SU-DHL-6 (cell line): ENCODE data around the gene ZNF860.

Source experiments
- H2AFZ ChIP-seq: fragments of 200-600 bp; sonication (generic); 2 replicates; pipeline ENCODE4 v1.6.1; 2014; ENCODE audit warnings: low read depth, mild to moderate bottlenecking, moderate library complexity, mixed read lengths, antibody characterized with exemption, low read length; ENCODE audit not compliant: severe bottlenecking
- H3F3A ChIP-seq: fragments of 200-600 bp; shearing (Covaris generic); 2 replicates; pipeline ENCODE4 v1.6.0; 2016; ENCODE audit warnings: antibody characterized with exemption, mild to moderate bottlenecking; ENCODE audit not compliant: insufficient read depth
- H3K27ac ChIP-seq: fragments of 200-600 bp; sonication (generic); 2 replicates; pipeline ENCODE4 v1.5.1; 2016; ENCODE audit warnings: low read depth, mild to moderate bottlenecking, low read length, moderate library complexity, mixed read lengths
- H3K27me3 ChIP-seq: fragments of 200-600 bp; sonication (generic), shearing (Covaris generic); 2 replicates; pipeline ENCODE4 v1.6.0; 2014; ENCODE audit warnings: mild to moderate bottlenecking, low read length
- H3K36me3 ChIP-seq: fragments of 200-600 bp; sonication (generic); 2 replicates; pipeline ENCODE4 v1.6.1; 2014; ENCODE audit warnings: mild to moderate bottlenecking, low read length, mixed read lengths
- H3K4me2 ChIP-seq: fragments of 300-600, 200-600 bp; shearing (Covaris generic), sonication (generic); 2 replicates; pipeline ENCODE4 v1.6.0; 2014; ENCODE audit warnings: low read length, low read depth, mild to moderate bottlenecking; ENCODE audit not compliant: poor library complexity, severe bottlenecking
- H3K4me3 ChIP-seq: fragments of 200-600 bp; sonication (generic); 2 replicates; pipeline ENCODE4 v1.5.1; 2014; ENCODE audit warnings: antibody characterized with exemption, low read length, mild to moderate bottlenecking, mixed read lengths; ENCODE audit not compliant: insufficient read depth, poor library complexity, severe bottlenecking
- H3K79me2 ChIP-seq: fragments of 200-600 bp; sonication (generic); 2 replicates; pipeline ENCODE4 v1.6.1; 2014; ENCODE audit warnings: mild to moderate bottlenecking, low read length, moderate library complexity; ENCODE audit not compliant: insufficient read depth
- H3K9ac ChIP-seq: fragments of 200-600 bp; sonication (generic); 2 replicates; pipeline ENCODE4 v1.7.0; 2014; ENCODE audit warnings: mild to moderate bottlenecking, low read length
- H3K9me2 ChIP-seq: fragments of 200-600 bp; sonication (generic); replicated peaks from 2 replicates; pipeline ENCODE4 v1.6.1; 2014; ENCODE audit warnings: low read length; ENCODE audit not compliant: insufficient read depth
- H3K9me3 ChIP-seq: fragments of 200-600 bp; sonication (generic); 2 replicates; pipeline ENCODE4 v1.6.1; 2014; ENCODE audit warnings: low read length, mixed read lengths; ENCODE audit not compliant: insufficient read depth
- H4K20me1 ChIP-seq: fragments of 200-600 bp; sonication (generic); 2 replicates; pipeline ENCODE4 v1.6.1; 2014; ENCODE audit warnings: low read depth, mild to moderate bottlenecking, antibody characterized with exemption, low read length, moderate library complexity, mixed read lengths
- EZH2phosphoT487 ChIP-seq: fragments of 200-600 bp; sonication (generic), shearing (Covaris generic); conservative IDR thresholded peaks from 2 replicates; pipeline ENCODE4 v1.6.1; 2018; ENCODE audit warnings: mild to moderate bottlenecking, antibody characterized with exemption, low read length, moderate library complexity, mixed read lengths
- TF ChIP-seq, protein P1 (sequence below): fragments of 200-600 bp; sonication (generic); IDR thresholded peaks from one replicate; pipeline ENCODE4 v1.5.1; 2017; ENCODE audit warnings: antibody characterized with exemption, mild to moderate bottlenecking, low read length, moderate library complexity; ENCODE audit not compliant: insufficient read depth, poor library complexity, severe bottlenecking

ZNF860 gene

DNA sequence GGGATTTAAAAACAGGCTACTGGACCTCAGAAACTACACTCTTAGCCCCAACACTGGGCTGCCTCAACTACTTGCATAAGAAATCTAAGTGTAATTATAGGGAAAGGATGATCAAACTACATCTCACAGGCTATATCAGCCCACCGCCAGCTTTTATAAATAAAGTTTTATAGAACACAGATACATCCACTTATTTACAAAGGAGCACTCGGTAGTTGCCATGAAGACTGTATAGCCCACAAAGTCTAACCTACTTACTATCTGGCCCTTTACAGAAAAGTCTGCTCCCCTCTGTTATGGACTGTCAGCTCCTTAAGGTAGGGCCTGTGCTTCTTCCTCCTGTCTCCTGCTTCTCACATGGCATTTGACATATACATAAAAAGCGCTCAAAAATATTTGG lies 9.9 kb upstream of the ZNF860 start:
- H3K27me3 ChIP-seq: no peaks in the 10 kb centered on the region
- TF ChIP-seq EZH2phosphoT487: no peak
- TF ChIP-seq, protein P1, sequence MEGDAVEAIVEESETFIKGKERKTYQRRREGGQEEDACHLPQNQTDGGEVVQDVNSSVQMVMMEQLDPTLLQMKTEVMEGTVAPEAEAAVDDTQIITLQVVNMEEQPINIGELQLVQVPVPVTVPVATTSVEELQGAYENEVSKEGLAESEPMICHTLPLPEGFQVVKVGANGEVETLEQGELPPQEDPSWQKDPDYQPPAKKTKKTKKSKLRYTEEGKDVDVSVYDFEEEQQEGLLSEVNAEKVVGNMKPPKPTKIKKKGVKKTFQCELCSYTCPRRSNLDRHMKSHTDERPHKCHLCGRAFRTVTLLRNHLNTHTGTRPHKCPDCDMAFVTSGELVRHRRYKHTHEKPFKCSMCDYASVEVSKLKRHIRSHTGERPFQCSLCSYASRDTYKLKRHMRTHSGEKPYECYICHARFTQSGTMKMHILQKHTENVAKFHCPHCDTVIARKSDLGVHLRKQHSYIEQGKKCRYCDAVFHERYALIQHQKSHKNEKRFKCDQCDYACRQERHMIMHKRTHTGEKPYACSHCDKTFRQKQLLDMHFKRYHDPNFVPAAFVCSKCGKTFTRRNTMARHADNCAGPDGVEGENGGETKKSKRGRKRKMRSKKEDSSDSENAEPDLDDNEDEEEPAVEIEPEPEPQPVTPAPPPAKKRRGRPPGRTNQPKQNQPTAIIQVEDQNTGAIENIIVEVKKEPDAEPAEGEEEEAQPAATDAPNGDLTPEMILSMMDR: no peak
- H3K79me2 ChIP-seq: peaks cover 92% of the 10 kb centered on the region
- no peak overlapping the region for H2AFZ ChIP-seq
- H3K4me2 ChIP-seq: peak overlapping the region; percentile 93
- no peaks in the 10 kb centered on the region for H4K20me1 ChIP-seq
- no peaks in the 10 kb centered on the region for H3K9me2 ChIP-seq
- peak overlapping the region; percentile 73 for H3K9ac ChIP-seq
- H3K36me3 ChIP-seq: 0 out of 2 replicates have a peak, but pooled peaks cover 2% of the 10 kb centered on the region
- H3F3A ChIP-seq: peaks cover 79% of the 10 kb centered on the region
- H3K27ac ChIP-seq: peak overlapping the region; percentile 98
- no peaks in the 10 kb centered on the region for H3K9me3 ChIP-seq
- peak overlapping the region; percentile 33 for H3K4me3 ChIP-seq

DNA sequence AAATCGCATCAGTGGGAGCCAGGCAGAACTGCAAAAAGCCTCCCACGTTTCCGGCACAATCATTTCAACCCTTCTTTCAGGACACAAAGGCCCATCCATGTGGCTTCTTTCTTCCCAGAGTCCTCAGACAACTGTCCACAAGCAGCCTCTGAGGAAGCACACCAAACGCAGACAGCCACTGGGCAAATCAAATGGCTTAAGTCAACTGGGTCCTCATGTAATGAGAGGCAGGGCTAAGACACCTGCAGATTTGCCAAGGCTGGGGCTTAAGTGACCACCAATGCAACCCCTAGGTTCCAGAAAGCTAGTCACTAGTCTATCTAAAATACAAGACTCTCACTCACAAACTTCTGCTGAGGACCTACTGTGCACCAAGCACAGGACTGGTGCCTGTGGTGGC lies 8.5 kb upstream of the ZNF860 start:
- TF ChIP-seq EZH2phosphoT487: no peak
- TF ChIP-seq, protein P1: no peak
- Histone ChIP-seq H3K79me2 (peaks cover 92% of the 10 kb centered on the region), H3K36me3 (0 out of 2 replicates have a peak, but pooled peaks cover 2% of the 10 kb centered on the region), H4K20me1 (no peaks in the 10 kb centered on the region), H3K9me3 (no peaks in the 10 kb centered on the region), H3K4me3 (peak overlapping the region; percentile 33), H3K27ac (peak overlapping the region; percentile 98), H3K9ac (peak overlapping the region; percentile 73), H3K27me3 (no peaks in the 10 kb centered on the region), H3F3A (peaks cover 90% of the 10 kb centered on the region), H3K9me2 (no peaks in the 10 kb centered on the region), H3K4me2 (peak overlapping the region; percentile 93), H2AFZ (no peak overlapping the region)

DNA sequence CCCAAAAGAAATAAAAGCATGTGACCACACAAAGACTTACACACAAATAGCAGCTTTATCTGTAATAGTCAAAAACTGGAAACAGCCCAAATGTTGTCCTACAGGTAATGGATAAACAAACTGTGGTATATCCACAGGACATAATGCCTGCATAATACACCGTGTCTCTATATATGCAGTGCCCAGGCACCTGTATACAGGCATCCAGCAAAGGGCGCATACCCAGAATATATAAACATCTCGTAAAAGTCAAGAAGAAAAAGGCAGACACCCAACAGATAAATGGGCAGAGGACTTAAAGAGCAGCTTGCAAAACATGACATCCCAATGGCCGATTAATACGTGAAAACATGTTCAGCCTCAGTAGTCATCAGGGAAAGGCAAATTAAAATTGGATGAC lies 7.7 kb upstream of the ZNF860 start:
- peak overlapping the region; percentile 98 for H3K27ac ChIP-seq
- no peaks in the 10 kb centered on the region for H3K27me3 ChIP-seq
- H2AFZ ChIP-seq: no peak overlapping the region
- 0 out of 2 replicates have a peak, but pooled peaks cover 2% of the 10 kb centered on the region for H3K36me3 ChIP-seq
- TF ChIP-seq EZH2phosphoT487: no peak
- TF ChIP-seq, protein P1: no peak
- no peak overlapping the region for H3K4me3 ChIP-seq
- H3K9ac ChIP-seq: peak overlapping the region; percentile 73
- H3K79me2 ChIP-seq: peaks cover 92% of the 10 kb centered on the region
- no peaks in the 10 kb centered on the region for H3K9me3 ChIP-seq
- H4K20me1 ChIP-seq: no peaks in the 10 kb centered on the region
- peak overlapping the region; percentile 93 for H3K4me2 ChIP-seq
- peaks cover 93% of the 10 kb centered on the region for H3F3A ChIP-seq
- no peaks in the 10 kb centered on the region for H3K9me2 ChIP-seq
